T-cell (primary cell): ENCODE results near the gene CSNK1E. TPM values are rescaled to one million over a fixed set of nuclear protein-coding genes. Genes with fewer than 3 reads are reported as not detected.

Source experiments
- ATAC-seq, 4 experiments: fragments of 200-7000 bp in 3 of 4; fragments of 150-1000 bp in 1 of 4; cut with Tn5 transposase; replicated peaks in 1 of 4; 1 replicate in 3 of 4; 2 replicates in 1 of 4; pipeline ENCODE4 v1.10.0; 2021; ENCODE audit warnings: moderate library complexity in 3 of 4, mild to moderate bottlenecking in 2 of 4, moderate number of reproducible peaks in 1 of 4
- CTCF ChIA-PET, 2 donors: fragments of 300-600 bp; sonication (Branson Sonifier 250); formaldehyde crosslinking; loops; one replicate each; lab custom pipeline; 2022; ENCODE audit warnings: antibody characterized with exemption in 2 of 2; lab: Charles Lee
- POLR2A ChIA-PET, 2 donors: fragments of 300-600 bp; sonication (Branson Sonifier 250); formaldehyde crosslinking; loops; one replicate each; lab custom pipeline; 2022; ENCODE audit warnings: antibody characterized with exemption in 2 of 2; lab: Charles Lee
- DNase-seq, 35 experiments: peaks; one replicate each; pipeline versions ENCODE4 v3.0.0 to v3.0.0-alpha.2; 2013 to 2023
- H3K27ac ChIP-seq: one replicate; pipeline ENCODE4 v1.5.1; 2013; ENCODE audit warnings: low read length
- H3K27me3 ChIP-seq, 2 experiments: replicated peaks in 1 of 2; 1 replicate in 1 of 2; 2 replicates in 1 of 2; pipeline versions ENCODE4 v1.6.1 to v1.7.0; 2013; ENCODE audit warnings: low read length in 1 of 2, mixed read lengths in 1 of 2; ENCODE audit not compliant: control insufficient read depth in 2 of 2, insufficient read depth in 2 of 2; ENCODE audit errors: extremely low read depth in 1 of 2
- H3K36me3 ChIP-seq, 2 donors: 1 replicate in 1 of 2; 2 replicates in 1 of 2; pipeline versions ENCODE4 v1.6.1 to v1.7.0; 2013; ENCODE audit warnings: low read length in 1 of 2; ENCODE audit not compliant: control insufficient read depth in 2 of 2, insufficient read depth in 1 of 2; ENCODE audit errors: extremely low read depth in 1 of 2
- H3K4me1 ChIP-seq, 2 experiments: 1 replicate in 1 of 2; 2 replicates in 1 of 2; pipeline versions ENCODE4 v1.6.1 to v1.7.0; 2013; ENCODE audit warnings: low read length in 2 of 2, mixed read lengths in 1 of 2; ENCODE audit not compliant: insufficient read depth in 2 of 2, control insufficient read depth in 1 of 2; ENCODE audit errors: extremely low read depth in 1 of 2
- H3K4me3 ChIP-seq, 2 donors: 1 replicate in 1 of 2; 2 replicates in 1 of 2; pipeline versions ENCODE4 v1.5.1 to v1.7.0; 2013; ENCODE audit warnings: mild to moderate bottlenecking in 2 of 2, low read length in 1 of 2, moderate library complexity in 1 of 2; ENCODE audit not compliant: control insufficient read depth in 1 of 2; ENCODE audit errors: extremely low read depth in 1 of 2
- H3K9me3 ChIP-seq: 2 replicates; pipeline ENCODE4 v1.7.0; 2013
- H3K27ac Mint-ChIP-seq, 2 donors: one replicate each; pipeline ENCODE4 v1.8.0; 2020 to 2021; ENCODE audit warnings: mild to moderate bottlenecking in 2 of 2, mixed read lengths in 2 of 2
- H3K27me3 Mint-ChIP-seq, 2 donors: one replicate each; pipeline ENCODE4 v1.8.0; 2021 to 2022; ENCODE audit warnings: mixed read lengths in 2 of 2
- H3K36me3 Mint-ChIP-seq: one replicate; pipeline ENCODE4 v1.8.0; 2021; ENCODE audit warnings: mixed read lengths
- H3K4me1 Mint-ChIP-seq, 3 donors: one replicate each; pipeline ENCODE4 v1.8.0; 2020 to 2022; ENCODE audit warnings: mixed read lengths in 3 of 3, mild to moderate bottlenecking in 1 of 3
- H3K4me3 Mint-ChIP-seq, 3 donors: one replicate each; pipeline ENCODE4 v1.8.0; 2020 to 2022; ENCODE audit warnings: mild to moderate bottlenecking in 3 of 3, mixed read lengths in 3 of 3, moderate library complexity in 3 of 3
- H3K9me3 Mint-ChIP-seq, 3 donors: one replicate each; pipeline ENCODE4 v1.8.0; 2020 to 2022; ENCODE audit warnings: mixed read lengths in 3 of 3
- WGBS: methylation state at CpG from one replicate; pipeline ENCODE4 v1.1.5; 2013; ENCODE audit warnings: missing lambda C conversion rate; ENCODE audit not compliant: insufficient coverage; 5-methylcytosine and 5-hydroxymethylcytosine counted together
- total RNA-seq, 35 experiments: library from RNA in 6 of 35; stranded (reverse) in 6 of 35; fragments of 120-200 nt in 1 of 35; gene quantifications; one replicate each; pipeline versions ENCODE4 v1.2.1 to v1.2.4 and lab custom pipeline; 2013 to 2026

Gene CSNK1E
- total RNA-seq, 5 donors from 2014 or later (not counting 1 experiment from before 2014, with no cell fraction given), result 105 to 142 (median 115) TPM

- ChIA-PET CTCF (no interaction called here), POLR2A (no interaction called here)
- Histone ChIP-seq H3K27me3 (no peaks in the 10 kb centered on the region), H3K9me3 (no peaks in the 10 kb centered on the region), H3K27ac (no peak overlapping the region), H3K36me3 (no peaks in the 10 kb centered on the region), H3K4me1 (peaks cover 2 to 36% of the 10 kb centered on the region in 2 experiments), H3K4me3 (no peak overlapping the region)
- Mint-ChIP-seq H3K4me1 (peaks cover 24 to 27% (median 25%) of the 10 kb centered on the region in 3 donors), H3K4me3 (peak overlapping the region in 2 of 3 donors; percentile 37 to 82), H3K9me3 (no peaks in the 10 kb centered on the region), H3K36me3 (no peaks in the 10 kb centered on the region), H3K27me3 (no peaks in the 10 kb centered on the region), H3K27ac (peak overlapping the region; percentile 76 to 94)
- WGBS, result 92% methylated on average over 10 of the region's 14 CpGs
- ATAC-seq (no peak), DNase-seq (no peak)
Measured at GRCh38 chr22:38318792-38319773, 1.9 kb upstream of the CSNK1E start.

GRCh38 chr22:38317995-38318715, 922 bp upstream of the CSNK1E start:
- peak overlapping the region; percentile 68 to 82 (median 71) for H3K4me3 Mint-ChIP-seq
- CTCF ChIA-PET, result interaction anchor here in 1 of 2 donors (0.6 kb wide), 1 partner anchor 515 kb away, joined by 3 read pairs; no protein-coding TSS in a partner anchor

GRCh38 chr22:38316364-38317121, 690 bp downstream of the CSNK1E start:
- no peaks in the 10 kb centered on the region for H3K27me3 Mint-ChIP-seq
- H3K27ac Mint-ChIP-seq, result peak overlapping the region; percentile 95 to 96
- Histone ChIP-seq H3K36me3 (peaks cover 0 to 9% of the 10 kb centered on the region in 2 donors), H3K4me1 (peaks cover 2 to 58% of the 10 kb centered on the region in 2 experiments), H3K9me3 (no peaks in the 10 kb centered on the region), H3K4me3 (peak overlapping the region; percentile 38 to 60), H3K27ac (peak overlapping the region; percentile 76), H3K27me3 (no peaks in the 10 kb centered on the region)
- WGBS, result under 1% methylated on average over 42 of the region's 52 CpGs
- ChIA-PET POLR2A (interaction anchor here in 1 of 2 donors (0.6 kb wide), 1 partner anchor 8 kb away, joined by 5 read pairs; no protein-coding TSS in a partner anchor), CTCF (no interaction called here)
- DNase-seq (peak in 33 of 35 experiments; percentile 40 to 75 (median 57)), ATAC-seq (peak; percentile 59 to 67 (median 62))
- H3K36me3 Mint-ChIP-seq, result no peaks in the 10 kb centered on the region
- no peaks in the 10 kb centered on the region for H3K9me3 Mint-ChIP-seq
- peaks cover 48 to 50% (median 49%) of the 10 kb centered on the region in 3 donors for H3K4me1 Mint-ChIP-seq
- peak overlapping the region; percentile 81 to 86 (median 82) for H3K4me3 Mint-ChIP-seq

More at GRCh38 chr22:38317995-38318715, 922 bp upstream of the CSNK1E start:
- POLR2A ChIA-PET, result interaction anchor here in 1 of 2 donors (0.5 kb wide), 1 partner anchor 13 kb away, joined by 5 read pairs; no protein-coding TSS in a partner anchor
- Mint-ChIP-seq H3K27ac (peak overlapping the region; percentile 83 to 94), H3K27me3 (no peaks in the 10 kb centered on the region), H3K4me1 (peaks cover 33 to 35% (median 34%) of the 10 kb centered on the region in 3 donors), H3K9me3 (no peaks in the 10 kb centered on the region), H3K36me3 (no peaks in the 10 kb centered on the region)
- Histone ChIP-seq H3K4me3 (peak overlapping the region; percentile 51 to 58), H3K27ac (peak overlapping the region; percentile 92), H3K4me1 (peaks cover 2 to 45% of the 10 kb centered on the region in 2 experiments), H3K36me3 (no peaks in the 10 kb centered on the region), H3K27me3 (no peaks in the 10 kb centered on the region), H3K9me3 (no peaks in the 10 kb centered on the region)
- ATAC-seq (no peak), DNase-seq (no peak)
- WGBS, result 75% methylated on average over 16 of the region's 18 CpGs

- ATAC-seq (peak in 1 of 4 experiments; percentile 0), DNase-seq (peak in 3 of 35 experiments; percentile 11 to 43 (median 33))
- Mint-ChIP-seq H3K27me3 (no peaks in the 10 kb centered on the region), H3K4me3 (peak overlapping the region; percentile 81 to 86 (median 82)), H3K27ac (peak overlapping the region; percentile 95 to 96), H3K9me3 (no peaks in the 10 kb centered on the region), H3K36me3 (peaks cover 3% of the 10 kb centered on the region), H3K4me1 (peaks cover 54 to 57% (median 56%) of the 10 kb centered on the region in 3 donors)
- Histone ChIP-seq H3K9me3 (no peaks in the 10 kb centered on the region), H3K27ac (peak overlapping the region; percentile 76), H3K27me3 (no peaks in the 10 kb centered on the region), H3K4me1 (peaks cover 2 to 62% of the 10 kb centered on the region in 2 experiments), H3K36me3 (peaks cover 0 to 12% of the 10 kb centered on the region in 2 donors), H3K4me3 (peak overlapping the region; percentile 38 to 60)
- WGBS, result 0% methylated on average over 1 of the region's 12 CpGs
- ChIA-PET POLR2A (interaction anchor here (0.6 kb wide), 2 partner anchors 9 to 261 kb away, joined by 5 to 10 read pairs; no protein-coding TSS in a partner anchor), CTCF (no interaction called here)
Measured at GRCh38 chr22:38315823-38316363, 1.3 kb downstream of the CSNK1E start.

- peak overlapping the region; percentile 76 for H3K27ac ChIP-seq
- ATAC-seq (peak in 3 of 4 experiments; percentile 7 to 17 (median 11)), DNase-seq (peak in 2 of 35 experiments; percentile 32 to 54)
- no peaks in the 10 kb centered on the region for H3K9me3 Mint-ChIP-seq
- H3K4me3 ChIP-seq, result peak overlapping the region in 1 of 2 donors; percentile 38
- H3K27ac Mint-ChIP-seq, result peak overlapping the region; percentile 95 to 96
- H3K4me3 Mint-ChIP-seq, result peak overlapping the region; percentile 81 to 86 (median 82)
- H3K4me1 Mint-ChIP-seq, result peaks cover 59 to 61% (median 61%) of the 10 kb centered on the region in 3 donors
- peaks cover 5 to 19% of the 10 kb centered on the region in 2 donors for H3K36me3 ChIP-seq
- 40% methylated on average over 2 of the region's 21 CpGs for WGBS
- no peaks in the 10 kb centered on the region for H3K27me3 Mint-ChIP-seq
- H3K36me3 Mint-ChIP-seq, result peaks cover 3% of the 10 kb centered on the region
- no peaks in the 10 kb centered on the region for H3K9me3 ChIP-seq
- ChIA-PET CTCF (no interaction called here), POLR2A (interaction anchor here in 1 of 2 donors (0.6 kb wide), 1 partner anchor 261 kb away, joined by 10 read pairs; no protein-coding TSS in a partner anchor)
- H3K27me3 ChIP-seq, result no peaks in the 10 kb centered on the region
- peaks cover 2 to 64% of the 10 kb centered on the region in 2 experiments for H3K4me1 ChIP-seq
Measured at GRCh38 chr22:38314933-38315822, 2.1 kb downstream of the CSNK1E start.
